HG02798 (cell line): Measurements from ENCODE around the gene SERPINH1.

ENCODE experiments used
- ATAC-seq: cut with Tn5 transposase; IDR thresholded peaks from one replicate; pipeline ENCODE4 v1.9.1; 2021; ENCODE audit warnings: mild to moderate bottlenecking; ENCODE audit not compliant: unreplicated experiment, poor library complexity

SERPINH1 gene

DNA sequence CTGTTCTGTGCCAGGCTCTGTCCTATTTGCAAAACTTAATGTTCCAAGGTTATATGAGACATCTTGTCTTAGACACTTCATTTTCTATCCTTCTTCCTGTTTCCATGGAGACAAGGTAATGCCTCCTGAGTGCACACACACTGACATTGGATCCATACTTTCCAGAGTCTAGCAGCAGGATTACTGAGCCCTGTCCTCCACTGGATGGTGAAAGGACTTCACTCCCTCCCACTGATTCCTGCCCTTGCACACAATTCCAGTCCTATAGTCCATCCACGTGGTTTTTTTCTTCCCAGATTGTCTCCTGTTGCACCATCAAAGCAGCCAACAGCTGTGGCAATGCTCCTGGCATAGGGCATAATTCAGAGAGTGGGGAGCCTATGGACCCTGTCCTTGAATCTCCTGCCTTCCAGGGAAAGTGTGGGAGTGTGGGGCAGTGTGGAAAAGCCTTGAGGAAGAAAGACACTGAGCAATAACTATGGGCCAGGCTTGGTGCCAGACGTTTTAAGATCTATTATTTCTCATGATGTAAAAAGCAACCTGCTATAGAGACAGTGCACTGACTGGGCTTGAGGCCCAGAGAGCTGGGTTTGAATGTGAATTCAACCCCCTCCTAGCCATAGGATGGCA lies 31.3 kb downstream of the SERPINH1 start:
- no peak for ATAC-seq

DNA sequence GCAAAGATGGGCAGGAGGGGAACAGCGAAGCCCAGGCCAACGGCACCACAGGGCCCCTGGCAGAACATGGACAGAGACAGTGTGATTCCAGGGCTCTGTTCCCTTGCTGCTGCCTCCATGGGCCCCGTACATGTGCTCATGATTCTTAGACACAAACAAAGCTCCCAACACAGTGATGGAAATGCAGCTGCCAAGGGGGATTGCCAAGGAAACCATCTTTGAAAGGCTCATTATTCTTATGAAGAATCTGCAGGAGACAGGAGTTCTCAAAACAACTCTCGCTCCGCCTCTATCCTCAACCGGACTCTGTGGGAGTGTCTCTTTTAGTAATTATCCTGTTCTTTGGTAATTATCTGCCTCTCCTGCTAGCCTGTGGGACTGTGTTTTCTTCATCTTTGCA lies 32.2 kb downstream of the SERPINH1 start:
- no peak for ATAC-seq

DNA sequence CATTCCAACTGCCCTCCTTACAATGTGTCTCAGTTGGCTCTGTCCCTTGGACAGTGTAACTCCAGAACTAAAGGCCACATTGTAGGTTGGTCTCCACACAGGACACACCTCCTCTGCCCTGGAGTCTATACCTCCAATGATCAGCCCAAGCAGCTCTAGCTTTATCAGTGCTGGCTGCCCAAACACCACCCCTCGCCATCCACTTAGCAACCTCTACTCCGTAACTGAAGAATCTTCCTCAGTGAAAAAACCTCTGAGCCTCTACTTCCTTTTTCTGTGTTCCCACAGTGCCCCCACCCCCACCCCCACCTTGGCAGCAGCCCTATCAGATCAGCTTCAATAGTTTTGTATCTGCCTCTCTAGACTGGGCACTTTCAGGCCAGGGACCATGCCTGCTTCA lies 33.4 kb downstream of the SERPINH1 start:
- ATAC-seq = no peak

DNA sequence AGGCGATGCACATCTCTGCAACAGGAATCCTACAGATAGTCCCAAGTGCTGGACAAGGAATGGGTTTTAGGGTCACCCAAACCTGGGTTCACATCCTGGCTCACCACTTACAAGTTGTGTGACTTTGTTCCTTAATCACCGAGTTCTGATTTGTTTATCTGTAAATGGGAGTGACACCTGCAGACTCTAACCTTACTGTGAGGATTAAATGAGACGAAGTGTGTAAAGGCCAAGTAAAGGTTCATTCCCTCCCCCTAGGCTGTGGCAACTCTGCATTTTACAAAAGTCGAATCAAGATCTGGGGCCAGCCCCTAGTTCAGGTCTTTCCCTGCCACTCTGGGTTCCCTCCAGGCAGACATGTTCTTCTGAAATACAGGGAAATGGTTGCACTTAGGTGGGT lies 34.9 kb downstream of the SERPINH1 start:
- ATAC-seq = no peak

DNA sequence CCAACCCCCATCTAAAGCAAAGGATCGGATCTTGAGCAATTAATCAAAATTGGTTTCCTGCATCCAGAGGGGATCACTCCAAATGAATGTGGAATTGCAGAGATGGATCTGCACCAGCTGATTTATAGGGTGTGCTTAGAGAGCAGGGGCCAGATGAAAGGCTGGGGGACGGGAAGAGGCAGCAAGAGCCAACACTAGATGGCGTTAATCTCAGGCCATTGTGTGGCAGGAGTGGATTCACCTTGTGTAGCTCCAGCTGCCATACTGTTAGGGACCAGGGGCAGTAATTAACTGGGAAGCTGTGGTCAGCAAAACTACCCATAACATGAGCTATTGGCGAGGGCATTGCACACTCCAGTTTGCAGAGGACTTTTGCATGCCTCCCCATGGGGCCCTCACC lies 35.6 kb downstream of the SERPINH1 start:
- ATAC-seq = no peak

DNA sequence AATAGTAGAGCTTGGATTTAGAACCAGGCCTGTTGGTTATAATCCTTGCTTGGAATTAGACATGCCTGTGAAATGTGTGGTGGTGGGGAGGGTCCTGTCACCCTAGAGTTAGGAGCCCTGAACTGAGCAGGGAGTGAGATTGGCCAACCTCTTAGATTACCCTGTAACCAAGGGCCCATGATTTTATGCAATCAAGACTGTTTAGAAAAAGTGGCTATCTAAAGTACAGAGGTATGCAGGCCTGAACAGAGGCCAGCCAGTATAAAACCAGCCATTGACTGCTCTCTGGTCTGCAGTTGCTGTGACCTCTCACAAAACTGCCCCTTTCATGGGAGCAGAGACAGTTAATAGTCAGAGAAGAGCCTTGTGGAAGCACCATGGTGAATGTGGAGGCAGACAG lies 36.2 kb downstream of the SERPINH1 start:
- ATAC-seq = no peak

DNA sequence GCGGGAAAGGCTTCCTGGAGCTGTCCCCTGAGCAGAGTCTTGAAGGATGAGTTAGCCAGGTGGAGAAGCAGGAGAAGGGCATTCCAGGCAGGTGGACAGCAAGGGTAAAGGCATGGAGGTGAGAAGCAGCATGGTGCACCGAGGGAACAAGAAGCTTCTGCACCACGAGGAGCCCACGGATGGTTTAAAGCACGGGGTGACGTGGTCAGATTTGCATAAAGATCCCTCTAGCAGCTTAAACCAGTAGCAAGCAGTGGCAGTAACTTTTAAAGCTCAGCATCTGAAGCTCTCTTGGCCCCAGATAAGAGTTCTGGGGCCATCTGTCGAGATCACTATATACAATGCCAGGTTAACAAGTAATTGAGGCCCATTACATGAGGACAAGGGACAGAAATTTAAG lies 36.8 kb downstream of the SERPINH1 start:
- no peak for ATAC-seq

DNA sequence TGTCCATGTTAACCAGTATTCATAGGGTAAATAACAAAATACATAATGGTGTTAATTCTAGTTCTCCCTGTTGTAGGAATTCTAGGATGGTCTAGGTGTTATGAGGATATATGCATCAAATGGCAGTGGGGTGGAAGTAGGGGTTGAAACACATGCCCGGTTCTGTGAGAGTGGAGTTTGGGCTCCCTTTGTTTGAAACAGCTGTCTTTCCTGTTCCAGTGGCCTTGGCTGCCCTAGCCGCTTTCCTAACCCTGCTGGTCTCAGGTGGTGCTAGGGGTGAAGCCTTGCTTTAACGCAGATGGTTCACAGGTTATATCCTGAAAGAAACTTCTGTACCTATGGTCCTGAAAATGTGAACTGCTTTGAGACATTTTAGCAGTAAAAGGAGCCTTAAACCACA lies 38.3 kb downstream of the SERPINH1 start:
- no peak for ATAC-seq

DNA sequence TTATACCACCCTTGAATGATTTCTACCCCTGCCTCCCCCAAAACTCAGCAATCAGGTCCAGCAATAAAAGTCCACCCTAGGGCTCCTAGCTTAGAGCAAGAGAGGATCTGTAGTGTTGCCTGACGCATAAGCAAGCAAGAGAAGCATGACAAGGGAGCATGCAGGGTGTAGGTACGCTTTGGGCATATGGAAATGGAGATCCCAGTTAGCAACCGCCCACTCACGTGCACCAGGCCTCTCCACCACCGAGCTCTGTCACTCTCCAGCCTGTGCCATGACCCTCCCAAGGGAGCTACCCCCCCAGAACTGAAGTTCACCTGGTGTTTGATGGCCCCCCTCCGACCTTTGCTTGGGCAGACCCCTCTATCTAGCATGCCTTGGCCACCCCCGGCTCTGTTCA lies 39.4 kb downstream of the SERPINH1 start:
- ATAC-seq = no peak

DNA sequence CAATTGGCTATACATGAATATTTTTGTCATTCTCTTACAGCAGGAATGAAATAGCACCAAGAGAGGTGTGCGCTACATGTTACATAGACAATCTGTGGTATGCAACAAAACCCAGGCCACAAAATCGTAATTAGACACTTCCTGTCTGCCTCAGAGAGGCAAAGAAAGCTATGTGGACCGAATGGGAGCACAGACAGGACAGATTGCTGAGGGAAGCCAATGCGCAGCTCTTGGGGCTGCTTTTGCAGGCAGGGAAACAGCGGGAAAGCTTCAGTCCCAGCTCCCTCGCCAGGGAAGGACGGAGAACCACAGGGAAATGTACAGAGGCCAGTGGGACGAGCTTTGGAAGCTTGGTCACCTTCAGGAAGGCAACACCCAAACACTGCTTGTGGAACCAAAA lies 40.9 kb downstream of the SERPINH1 start:
- ATAC-seq = no peak

DNA sequence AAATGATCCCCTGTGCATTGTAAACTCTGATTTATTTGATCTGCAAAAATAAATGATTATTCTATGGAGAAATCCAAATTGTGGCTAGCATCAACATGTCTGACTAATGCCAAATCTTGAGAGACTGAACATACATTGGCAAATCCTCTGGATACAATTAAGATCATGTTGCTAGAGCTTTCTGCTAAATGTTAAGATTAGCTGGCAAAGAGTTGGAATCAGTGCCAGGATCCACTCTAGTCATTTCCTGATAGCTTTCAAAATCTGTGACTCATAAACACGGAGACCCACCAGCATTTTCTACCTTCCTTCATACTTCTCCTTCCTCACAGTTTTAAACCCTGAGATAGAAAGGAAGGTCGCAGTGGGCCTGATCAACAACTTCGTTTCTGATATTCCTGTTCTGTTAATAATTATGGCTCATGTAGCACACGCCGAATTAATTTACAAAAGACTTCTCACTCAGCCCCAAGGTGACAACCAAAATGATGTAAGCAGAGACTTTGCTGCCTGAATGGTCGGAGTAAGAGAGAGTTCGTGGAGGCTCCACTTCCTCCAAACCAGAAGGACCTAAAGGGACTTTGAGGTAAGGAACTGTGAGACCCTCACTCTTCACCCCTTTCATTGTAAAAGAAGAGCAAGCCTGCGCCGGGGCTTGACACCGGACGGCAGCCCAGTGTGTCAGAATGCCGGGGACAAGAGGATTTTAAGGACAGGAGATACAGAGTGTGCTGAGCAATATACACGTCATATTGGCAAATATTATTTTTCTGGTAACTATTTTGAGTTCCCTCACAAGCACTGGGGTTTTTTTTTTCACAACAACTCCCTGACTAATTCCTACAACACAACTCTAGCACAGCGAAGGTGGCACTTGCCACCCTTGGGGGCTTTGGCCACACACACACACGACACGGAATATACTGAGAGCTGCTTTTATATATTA lies 42.0 kb downstream of the SERPINH1 start:
- ATAC-seq = no peak

DNA sequence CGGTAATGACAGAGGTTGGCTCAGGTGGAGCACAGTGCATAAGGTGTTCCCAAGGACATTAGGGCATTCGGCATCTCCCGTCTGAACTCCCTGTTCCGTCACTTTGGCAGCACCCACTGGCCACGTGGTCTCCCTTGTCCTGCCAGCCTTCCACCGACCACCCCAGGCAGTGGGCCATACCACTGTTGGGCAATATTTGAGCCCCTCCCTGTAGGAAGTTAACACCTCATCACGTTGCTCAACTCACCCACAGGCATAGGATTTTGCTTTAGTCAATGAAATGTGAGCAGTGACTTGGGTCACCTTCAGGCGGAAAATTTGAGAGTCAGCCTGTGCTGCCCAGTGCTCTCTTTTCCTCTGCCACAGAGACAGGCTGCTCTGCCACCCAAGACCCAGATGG lies 44.0 kb downstream of the SERPINH1 start:
- ATAC-seq = no peak

DNA sequence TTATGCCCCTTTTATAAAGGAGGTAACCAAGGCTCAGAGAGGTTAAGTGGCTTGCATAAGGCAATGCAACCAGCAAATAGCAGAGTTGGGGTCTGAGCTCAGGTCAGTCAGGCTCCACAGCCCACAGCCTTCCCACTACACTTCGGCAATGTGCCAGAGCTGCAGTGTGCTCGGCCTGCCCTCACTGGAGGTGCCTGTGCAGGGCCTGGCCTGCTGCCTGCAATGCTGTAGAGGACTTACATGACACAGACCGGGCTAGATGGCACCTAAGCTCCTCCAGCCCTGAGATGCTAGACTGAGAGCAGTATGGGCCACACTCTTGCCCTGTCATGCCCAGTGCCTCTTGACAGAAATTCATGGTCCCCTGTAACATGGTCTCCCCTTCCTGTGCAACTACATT lies 49.8 kb downstream of the SERPINH1 start:
- no peak for ATAC-seq

DNA sequence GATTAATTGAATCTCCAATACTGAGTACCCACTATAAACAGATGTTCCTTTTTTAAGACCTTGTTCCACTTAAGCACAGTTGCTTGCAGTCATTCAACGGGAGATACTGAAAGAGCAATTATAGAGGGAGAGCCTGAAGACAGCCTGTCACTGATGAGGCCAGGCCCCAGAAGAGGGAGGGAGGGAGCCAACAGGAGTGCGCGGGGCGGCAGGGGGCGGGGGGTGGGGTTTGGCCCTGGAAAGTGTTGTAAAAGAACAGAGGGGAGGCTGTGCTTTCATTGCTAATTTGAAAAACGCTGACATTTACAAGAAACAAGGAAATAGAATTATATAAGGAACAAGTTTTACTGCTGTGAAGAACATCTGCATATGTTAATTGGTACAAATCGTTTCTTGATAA lies 53.7 kb downstream of the SERPINH1 start:
- no peak for ATAC-seq

DNA sequence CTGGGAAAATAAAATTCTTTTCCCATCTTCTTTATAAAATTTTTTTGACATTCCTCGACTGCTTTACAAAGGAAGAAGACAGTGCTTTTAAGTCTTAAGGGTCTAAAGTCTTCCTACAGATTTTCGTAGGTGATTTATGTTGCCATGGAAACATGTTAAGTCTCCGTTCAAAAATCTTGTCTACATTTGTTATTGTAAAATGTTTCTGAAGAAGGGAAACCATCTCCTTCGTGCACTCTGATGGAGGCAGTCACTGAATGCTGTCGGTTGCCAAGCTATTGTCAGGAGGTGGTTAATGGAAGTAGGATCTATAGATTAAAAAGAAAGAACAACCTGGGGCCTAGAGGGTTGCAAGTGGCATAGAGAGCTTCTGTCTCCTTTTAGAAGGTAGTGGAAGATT lies 54.2 kb downstream of the SERPINH1 start:
- ATAC-seq = no peak
